GM12801 (cell line): Measurements from ENCODE around the gene ARHGAP21.

Source experiments
- TF ChIP-seq, protein P1 (sequence below): IDR thresholded peaks from one replicate; pipeline ENCODE4 v1.5.1; 2011; ENCODE audit warnings: control low read depth; ENCODE audit not compliant: insufficient read length; ENCODE audit errors: extremely low read depth

ARHGAP21 gene

DNA sequence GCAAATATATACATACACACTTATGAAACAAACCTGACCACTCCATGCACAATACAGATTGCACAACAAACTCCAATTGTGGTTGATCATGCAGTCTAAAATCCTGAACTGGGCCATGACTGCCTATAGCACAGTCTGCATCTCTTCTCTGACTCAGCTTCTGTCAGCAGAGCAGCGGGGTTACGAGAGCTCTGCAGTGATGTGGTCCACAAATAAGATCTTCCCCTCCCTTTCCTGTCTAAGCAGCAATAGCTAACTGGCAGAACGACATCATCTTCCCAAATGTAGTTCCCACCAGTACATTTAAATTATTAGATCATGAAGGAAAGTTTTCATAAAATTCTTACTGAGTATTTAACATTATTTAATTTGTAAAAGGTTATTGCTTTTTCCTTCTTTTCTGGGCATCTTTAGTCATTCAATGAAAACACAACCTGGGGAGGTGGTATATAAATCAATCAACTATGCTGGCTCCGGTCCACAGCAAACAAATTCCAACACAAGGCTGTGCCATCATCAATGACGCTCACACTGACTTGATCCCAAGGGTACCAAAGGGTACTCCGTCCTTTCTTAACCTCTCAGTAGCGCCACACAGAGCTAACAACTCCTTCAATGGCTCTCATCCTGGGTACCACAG is 17.1 kb downstream of the ARHGAP21 start:
- TF ChIP-seq, protein P1, sequence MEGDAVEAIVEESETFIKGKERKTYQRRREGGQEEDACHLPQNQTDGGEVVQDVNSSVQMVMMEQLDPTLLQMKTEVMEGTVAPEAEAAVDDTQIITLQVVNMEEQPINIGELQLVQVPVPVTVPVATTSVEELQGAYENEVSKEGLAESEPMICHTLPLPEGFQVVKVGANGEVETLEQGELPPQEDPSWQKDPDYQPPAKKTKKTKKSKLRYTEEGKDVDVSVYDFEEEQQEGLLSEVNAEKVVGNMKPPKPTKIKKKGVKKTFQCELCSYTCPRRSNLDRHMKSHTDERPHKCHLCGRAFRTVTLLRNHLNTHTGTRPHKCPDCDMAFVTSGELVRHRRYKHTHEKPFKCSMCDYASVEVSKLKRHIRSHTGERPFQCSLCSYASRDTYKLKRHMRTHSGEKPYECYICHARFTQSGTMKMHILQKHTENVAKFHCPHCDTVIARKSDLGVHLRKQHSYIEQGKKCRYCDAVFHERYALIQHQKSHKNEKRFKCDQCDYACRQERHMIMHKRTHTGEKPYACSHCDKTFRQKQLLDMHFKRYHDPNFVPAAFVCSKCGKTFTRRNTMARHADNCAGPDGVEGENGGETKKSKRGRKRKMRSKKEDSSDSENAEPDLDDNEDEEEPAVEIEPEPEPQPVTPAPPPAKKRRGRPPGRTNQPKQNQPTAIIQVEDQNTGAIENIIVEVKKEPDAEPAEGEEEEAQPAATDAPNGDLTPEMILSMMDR = no peak

DNA sequence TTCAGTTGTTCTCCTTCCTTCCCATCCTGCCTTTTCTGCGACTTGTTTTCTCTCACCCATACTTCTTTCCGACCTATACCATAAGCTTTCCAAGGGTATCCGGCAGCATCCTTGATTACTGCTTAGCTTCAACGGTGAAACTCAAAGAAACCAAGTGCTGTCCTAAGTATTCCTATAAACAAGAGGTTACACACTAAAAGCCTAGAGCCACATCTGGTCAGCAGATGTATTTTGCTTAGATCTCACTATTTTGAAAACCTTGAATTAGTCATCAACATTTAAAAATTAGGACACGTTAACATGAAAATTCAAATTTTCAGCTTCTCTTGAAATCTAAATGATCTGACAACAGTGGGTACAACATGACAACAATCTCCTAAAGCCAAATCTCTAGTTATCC is 20.0 kb downstream of the ARHGAP21 start:
- TF ChIP-seq, protein P1 = no peak

DNA sequence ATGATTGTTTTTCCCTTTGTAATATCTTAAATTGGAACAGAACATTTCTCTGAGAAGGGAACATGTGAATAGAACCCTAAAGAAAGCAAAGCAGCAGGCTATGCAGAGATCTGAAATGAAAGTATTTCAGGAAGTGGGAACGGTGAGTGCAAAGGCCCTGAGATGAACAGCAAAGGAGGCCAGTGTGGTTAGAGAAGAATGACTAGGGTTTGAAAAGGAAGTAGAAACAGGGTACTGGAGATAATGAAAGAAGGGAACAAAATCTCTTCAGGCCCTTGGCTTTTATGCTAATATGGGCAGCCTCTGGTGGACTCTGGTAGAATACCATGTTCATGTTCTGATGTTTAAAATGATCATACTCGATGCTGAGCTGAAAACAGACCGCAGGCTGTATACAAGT is 22.2 kb downstream of the ARHGAP21 start:
- TF ChIP-seq, protein P1 = no peak

DNA sequence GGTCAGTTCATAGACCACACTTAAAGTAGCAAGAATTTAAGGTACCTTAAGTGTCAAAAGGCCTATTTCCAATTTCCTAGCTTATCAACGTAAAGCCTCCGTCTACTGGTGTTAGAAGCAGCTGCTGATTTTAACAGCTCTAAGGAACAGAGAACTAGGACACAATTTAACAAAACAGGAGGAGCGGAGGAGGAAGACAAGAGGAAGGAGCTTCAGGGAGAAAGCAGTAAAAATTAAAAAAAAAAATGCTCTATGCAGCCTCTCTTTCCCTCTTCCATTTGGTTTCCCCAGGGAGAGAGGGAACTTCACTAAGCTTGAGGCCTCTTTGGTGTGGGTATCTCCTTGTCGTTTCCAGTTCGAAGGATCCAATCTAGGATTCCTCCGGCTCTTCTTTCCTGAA is 22.7 kb downstream of the ARHGAP21 start:
- TF ChIP-seq, protein P1 = no peak

DNA sequence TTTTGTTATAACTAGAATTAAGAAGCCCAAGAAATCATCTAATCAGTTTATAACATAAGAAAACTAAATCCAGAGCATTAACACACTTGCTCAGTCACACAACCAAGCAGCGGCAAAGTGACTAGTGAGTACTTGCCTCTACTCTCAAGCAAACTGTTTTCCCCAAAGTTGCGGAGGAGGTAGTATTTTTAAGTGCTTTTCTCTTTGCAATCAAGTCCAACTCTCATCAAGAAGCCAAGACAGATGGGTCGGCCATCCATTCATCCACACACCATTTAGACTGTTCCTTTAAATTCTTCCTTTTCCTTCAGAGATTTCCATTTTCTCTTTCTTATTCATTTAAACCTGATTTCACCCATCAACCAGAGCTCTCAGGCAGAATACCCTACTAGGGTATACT is 25.4 kb downstream of the ARHGAP21 start:
- TF ChIP-seq, protein P1 = no peak

DNA sequence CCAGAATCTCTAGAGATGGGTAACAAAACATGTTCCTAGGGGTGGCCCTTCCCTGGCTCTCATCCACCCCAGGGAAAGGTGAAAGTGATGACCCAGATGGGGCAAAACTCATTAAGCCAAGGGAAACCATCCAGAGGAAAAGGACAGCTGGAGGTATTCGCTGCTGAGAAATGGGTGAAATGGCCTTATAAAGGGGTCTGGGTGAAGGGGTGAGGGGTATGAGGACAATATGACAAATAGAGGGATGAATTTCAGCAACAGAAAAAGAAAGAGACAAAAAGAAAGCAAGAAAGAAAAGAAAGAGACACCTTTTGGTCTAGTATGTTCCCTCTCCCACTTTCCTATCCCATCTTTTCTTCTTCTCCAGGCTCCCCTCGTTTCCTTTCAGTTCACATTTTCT is 26.6 kb downstream of the ARHGAP21 start:
- TF ChIP-seq, protein P1 = no peak

DNA sequence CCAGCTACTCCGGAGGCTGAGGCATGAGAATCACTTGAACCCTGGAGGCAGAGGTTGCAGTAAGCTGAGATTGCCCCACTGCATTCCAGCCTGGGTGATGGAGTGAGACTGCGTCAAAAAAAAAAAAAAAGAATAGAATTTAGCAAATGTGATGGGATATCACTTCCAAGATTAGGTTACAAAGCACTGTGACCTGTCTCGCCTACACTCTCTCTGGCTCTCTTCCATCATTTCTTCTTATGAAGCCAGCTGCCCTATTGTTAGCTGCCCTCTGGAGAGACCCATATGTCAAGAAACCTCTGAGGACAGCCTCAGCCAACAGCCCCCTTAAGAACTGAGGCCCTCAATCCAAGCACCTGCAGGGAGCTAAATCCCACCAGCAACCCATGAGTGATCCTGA is 28.2 kb downstream of the ARHGAP21 start:
- TF ChIP-seq, protein P1 = no peak

DNA sequence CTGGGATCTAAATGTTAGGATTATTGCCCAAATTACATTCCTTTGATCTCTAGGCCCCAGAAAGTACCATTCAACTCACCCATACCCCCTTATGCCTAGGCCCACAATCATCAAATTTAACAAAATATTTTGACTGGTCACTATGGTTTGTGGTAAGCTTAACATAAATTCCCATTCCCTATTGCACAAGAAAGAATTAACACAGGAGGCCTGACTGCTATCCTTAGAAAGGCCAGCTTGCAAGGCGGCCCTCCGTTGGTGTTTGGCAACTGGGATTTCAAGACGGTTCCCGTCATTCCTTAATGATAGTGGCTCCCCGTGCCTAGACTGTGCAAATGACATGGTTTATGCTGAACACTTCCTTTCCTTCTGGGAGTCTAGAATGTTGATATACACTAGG is 29.6 kb downstream of the ARHGAP21 start:
- TF ChIP-seq, protein P1 = no peak
